Effector memory CD4-positive, alpha-beta T cell (primary cell): ENCODE results near the gene TFDP2.
"Not testable (repeated sequence)": the region's sequence is repeated elsewhere in the genome, so short reads cannot be mapped to it uniquely, and the experiment has no call there.

Experiments
- DNase-seq, 3 donors: peaks; one replicate each; pipeline ENCODE4 v3.0.0-alpha.2; 2020
- H3K27ac ChIP-seq: 2 replicates; pipeline ENCODE4 v1.7.0; 2013; ENCODE audit warnings: mild to moderate bottlenecking, low read length, moderate library complexity; ENCODE audit not compliant: insufficient read depth, poor library complexity, severe bottlenecking
- H3K27me3 ChIP-seq: replicated peaks from 2 replicates; pipeline ENCODE4 v1.7.0; 2013; ENCODE audit warnings: mild to moderate bottlenecking, low read length; ENCODE audit not compliant: insufficient read depth, control insufficient read depth, poor library complexity, severe bottlenecking
- H3K36me3 ChIP-seq: 2 replicates; pipeline ENCODE4 v1.7.0; 2013; ENCODE audit warnings: mild to moderate bottlenecking, low read length, moderate library complexity; ENCODE audit not compliant: control insufficient read depth, insufficient read depth
- H3K4me1 ChIP-seq: 2 replicates; pipeline ENCODE4 v1.7.0; 2013; ENCODE audit warnings: low read length, mild to moderate bottlenecking; ENCODE audit not compliant: control insufficient read depth, insufficient read depth, poor library complexity, severe bottlenecking
- H3K4me3 ChIP-seq: 2 replicates; pipeline ENCODE4 v1.7.0; 2013; ENCODE audit warnings: low read length, low read depth, mild to moderate bottlenecking; ENCODE audit not compliant: insufficient read depth, poor library complexity, severe bottlenecking
- H3K9me3 ChIP-seq: 2 replicates; pipeline ENCODE4 v1.7.0; 2013; ENCODE audit warnings: mild to moderate bottlenecking, low read length, moderate library complexity; ENCODE audit not compliant: control insufficient read depth

The TFDP2 gene

DNA sequence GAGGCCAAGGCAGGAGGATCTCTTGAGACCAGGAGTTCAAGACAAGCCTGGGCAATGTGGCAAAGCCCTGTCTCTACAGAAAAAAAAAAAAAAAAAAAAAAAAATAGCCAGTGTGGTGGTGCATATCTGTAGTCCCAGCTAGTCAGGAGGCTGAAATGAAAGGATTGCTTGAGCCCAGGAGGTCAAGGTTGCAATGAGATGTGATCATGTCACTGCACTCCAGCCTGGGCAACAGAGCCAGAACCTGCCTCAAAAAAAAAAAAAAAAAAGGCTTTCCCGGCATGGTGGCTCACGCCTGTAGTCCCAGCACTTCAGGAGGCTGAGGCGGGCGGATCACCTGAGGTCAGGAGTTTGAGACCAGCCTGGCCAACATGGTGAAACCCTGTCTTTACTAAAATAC, 73.7 kb downstream of the TFDP2 start:
- H3K9me3 ChIP-seq, DNase-seq, H3K4me3 ChIP-seq: not testable (repeated sequence)

DNA sequence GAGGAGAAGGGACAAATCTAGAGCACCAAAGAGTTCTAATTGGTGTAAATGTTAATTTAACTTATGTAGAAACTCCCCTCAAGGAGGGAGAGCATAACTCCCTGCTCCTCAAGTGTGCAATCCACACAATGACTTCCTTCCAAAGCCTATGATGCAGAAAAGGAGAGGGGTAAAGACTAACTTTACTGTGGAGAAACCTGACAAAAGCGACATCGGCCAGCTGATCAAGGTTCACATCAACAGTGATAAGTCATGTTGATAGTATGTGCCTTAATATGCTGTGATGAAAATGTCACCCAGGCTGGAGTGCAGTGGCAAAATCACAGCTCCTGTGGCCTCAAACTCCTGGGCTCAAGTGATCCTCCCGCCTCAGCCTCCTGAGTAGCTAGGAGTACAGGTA, 76.5 kb downstream of the TFDP2 start:
- Histone ChIP-seq H3K27me3 (no peaks in the 10 kb centered on the region), H3K4me1 (no peaks in the 10 kb centered on the region), H3K9me3 (no peaks in the 10 kb centered on the region), H3K27ac (no peak overlapping the region), H3K4me3 (no peak overlapping the region), H3K36me3 (no peaks in the 10 kb centered on the region)
- DNase-seq: no peak

More for the DNA sequence above, 73.7 kb downstream of the TFDP2 start:
- H3K36me3 ChIP-seq, H3K27me3 ChIP-seq, H3K4me1 ChIP-seq, H3K27ac ChIP-seq: not testable (repeated sequence)

DNA sequence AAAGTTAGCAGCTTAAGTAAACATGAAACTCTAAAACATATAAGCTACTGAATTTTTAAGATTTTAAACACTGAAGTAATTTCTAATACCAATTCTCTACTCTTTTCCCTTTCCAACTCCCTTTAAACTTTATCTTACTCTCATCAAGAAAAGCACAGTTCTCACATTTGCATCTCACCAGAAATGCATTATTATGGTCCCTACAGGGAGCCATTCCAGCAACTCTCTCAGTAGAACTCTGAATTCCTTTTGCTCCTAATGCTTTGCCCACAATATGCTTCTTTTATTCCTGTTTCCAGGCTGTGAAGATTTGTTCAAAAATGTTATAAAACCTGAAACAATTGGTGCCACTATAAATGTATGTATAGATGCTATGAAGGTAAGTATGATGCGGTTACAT, 83.4 kb downstream of the TFDP2 start:
- H3K4me3 ChIP-seq: no peak overlapping the region
- DNase-seq: no peak

DNA sequence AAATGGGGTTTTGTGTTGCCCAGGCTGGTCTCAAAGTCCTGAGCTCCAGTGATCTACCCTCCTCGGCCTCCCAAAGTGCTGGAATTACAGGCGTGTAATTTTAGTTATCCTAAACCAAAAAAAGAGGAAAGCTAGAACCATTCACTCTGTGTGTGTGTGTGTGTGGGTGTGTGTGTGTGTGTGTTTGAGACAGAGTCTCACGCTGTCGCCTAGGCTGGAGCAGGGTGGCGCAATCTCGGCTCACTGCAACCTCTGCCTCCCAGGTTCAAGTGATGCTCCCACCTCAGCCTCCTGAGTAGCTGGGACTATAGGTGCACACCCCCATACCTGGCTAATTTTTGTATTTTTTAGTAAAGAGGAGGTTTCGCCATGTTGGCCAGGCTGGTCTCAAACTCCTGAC, 84.0 kb downstream of the TFDP2 start:
- no peaks in the 10 kb centered on the region for H3K9me3 ChIP-seq
- no peaks in the 10 kb centered on the region for H3K27me3 ChIP-seq
- H3K36me3 ChIP-seq: no peaks in the 10 kb centered on the region
- H3K4me3 ChIP-seq: no peak overlapping the region
- H3K4me1 ChIP-seq: no peaks in the 10 kb centered on the region
- DNase-seq: no peak
- H3K27ac ChIP-seq: no peak overlapping the region

More for the DNA sequence above, 83.4 kb downstream of the TFDP2 start:
- Histone ChIP-seq H3K4me1 (no peaks in the 10 kb centered on the region), H3K36me3 (no peaks in the 10 kb centered on the region), H3K27me3 (no peaks in the 10 kb centered on the region), H3K9me3 (no peaks in the 10 kb centered on the region), H3K27ac (no peak overlapping the region)

DNA sequence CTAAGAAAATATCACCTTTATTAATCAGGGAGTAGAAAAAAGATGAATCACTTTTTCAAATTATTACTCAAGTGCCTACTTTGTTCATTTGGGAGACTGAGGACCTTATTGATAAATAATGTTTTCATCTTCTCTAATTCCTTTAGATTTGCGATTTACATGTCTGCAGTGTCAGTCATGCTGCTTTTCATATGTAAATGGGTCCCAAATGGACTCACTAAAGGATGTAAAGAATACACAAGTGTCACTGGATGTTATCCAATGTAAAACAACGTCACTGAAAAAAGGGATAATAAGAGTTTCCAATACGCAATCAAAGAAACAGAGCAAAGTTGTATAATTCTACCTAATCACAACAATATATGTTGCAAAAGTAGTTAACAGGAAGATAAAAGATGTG, 84.9 kb downstream of the TFDP2 start:
- Histone ChIP-seq H3K36me3 (no peaks in the 10 kb centered on the region), H3K27ac (no peak overlapping the region), H3K4me3 (no peak overlapping the region), H3K27me3 (no peaks in the 10 kb centered on the region), H3K9me3 (no peaks in the 10 kb centered on the region), H3K4me1 (no peaks in the 10 kb centered on the region)
- DNase-seq: no peak

DNA sequence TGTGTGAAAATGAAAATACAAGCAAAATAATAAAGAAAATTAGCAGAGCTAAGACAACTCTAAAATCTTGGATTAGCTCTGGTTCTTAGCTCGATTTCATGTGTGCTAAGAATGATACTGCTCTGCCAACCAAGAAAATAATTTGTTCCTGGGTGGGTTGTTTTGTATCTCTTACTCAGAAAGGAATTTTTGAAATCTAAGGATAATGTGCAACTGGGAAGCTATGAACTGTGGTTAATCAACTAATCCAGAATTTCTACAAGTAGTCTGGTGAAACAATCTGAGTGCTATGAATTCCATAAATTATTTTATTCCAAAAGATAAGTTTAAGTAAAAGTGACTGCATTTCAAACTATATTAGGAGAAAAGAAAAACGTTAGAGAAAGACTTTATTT, 92.0 kb downstream of the TFDP2 start:
- no peak overlapping the region for H3K27ac ChIP-seq
- H3K27me3 ChIP-seq: no peaks in the 10 kb centered on the region
- no peaks in the 10 kb centered on the region for H3K9me3 ChIP-seq
- H3K4me3 ChIP-seq: no peak overlapping the region
- H3K36me3 ChIP-seq: no peaks in the 10 kb centered on the region
- H3K4me1 ChIP-seq: no peaks in the 10 kb centered on the region
- DNase-seq: no peak

DNA sequence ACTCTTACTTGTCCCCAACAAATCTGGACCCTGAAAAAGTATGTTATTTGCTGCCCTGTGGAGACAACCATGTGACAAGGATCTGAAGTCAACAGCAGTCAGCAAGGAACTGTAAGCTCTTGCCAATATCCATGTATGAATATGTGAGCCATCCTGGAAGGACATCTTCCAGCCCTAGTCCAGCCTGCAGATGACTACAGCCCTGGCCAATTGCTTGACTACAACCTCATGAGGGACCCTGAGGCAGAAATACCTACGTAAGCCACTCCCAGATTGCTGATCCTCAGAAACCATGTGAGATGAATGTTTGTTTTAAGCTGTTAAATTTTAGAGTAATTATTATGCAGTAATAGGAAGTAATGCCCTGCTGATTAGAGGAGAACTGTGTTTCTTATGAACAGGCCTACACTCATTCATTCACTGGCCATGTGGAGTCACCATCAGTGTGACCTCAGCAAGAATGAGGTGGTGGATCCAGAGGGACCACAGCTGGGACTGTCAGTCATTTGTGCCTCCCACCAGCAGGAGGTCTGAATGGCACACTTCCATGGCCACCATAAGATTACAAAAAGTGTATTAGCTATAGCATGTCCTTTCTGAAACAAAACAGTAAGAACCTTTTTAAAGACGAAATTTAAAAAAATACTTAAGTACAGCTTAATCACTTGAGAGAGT, 92.6 kb downstream of the TFDP2 start:
- Histone ChIP-seq H3K4me3 (no peak overlapping the region), H3K27me3 (no peaks in the 10 kb centered on the region), H3K4me1 (no peaks in the 10 kb centered on the region), H3K27ac (no peak overlapping the region), H3K36me3 (no peaks in the 10 kb centered on the region), H3K9me3 (no peaks in the 10 kb centered on the region)
- DNase-seq: no peak

DNA sequence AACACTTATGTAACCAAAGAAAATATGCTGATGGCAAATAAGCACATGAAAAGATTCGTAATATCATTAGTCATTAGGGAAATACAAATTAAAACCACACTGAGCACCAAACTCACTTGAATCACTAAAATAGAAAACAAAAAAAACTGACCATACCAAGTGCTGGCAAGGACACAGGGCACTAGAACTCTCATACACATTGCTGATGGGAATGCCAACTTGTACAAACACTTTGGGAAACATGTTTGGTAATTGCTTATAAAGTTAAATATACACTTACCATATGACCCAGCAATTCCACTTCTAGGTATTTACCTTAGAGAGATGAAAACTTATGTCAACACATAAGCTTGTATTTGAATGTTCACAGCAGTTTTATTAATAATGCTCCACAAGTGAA, 95.5 kb downstream of the TFDP2 start:
- H3K36me3 ChIP-seq: no peaks in the 10 kb centered on the region
- H3K4me1 ChIP-seq: no peaks in the 10 kb centered on the region
- H3K27ac ChIP-seq: no peak overlapping the region
- DNase-seq: no peak
- H3K9me3 ChIP-seq: no peaks in the 10 kb centered on the region
- no peak overlapping the region for H3K4me3 ChIP-seq
- H3K27me3 ChIP-seq: no peaks in the 10 kb centered on the region

DNA sequence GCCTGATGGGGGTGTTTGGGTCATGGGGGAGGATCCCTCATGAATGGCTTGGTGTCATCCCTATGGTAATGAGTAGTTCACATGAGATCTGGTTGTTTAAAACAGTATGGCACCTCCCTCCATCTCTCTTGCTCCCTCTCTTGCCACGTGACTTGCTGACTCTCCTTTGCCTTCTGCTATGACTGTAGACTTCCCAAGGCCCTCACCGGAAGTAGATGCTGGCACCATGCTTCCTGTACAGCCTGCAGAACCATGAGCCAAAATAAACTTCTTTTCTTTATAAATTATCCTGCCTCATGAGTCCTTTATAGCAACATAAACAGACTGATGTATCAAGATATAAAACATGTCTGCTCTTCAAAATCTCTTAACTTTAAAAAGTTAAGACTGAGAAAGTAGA, 96.1 kb downstream of the TFDP2 start:
- Histone ChIP-seq H3K27ac (no peak overlapping the region), H3K4me3 (no peak overlapping the region), H3K27me3 (no peaks in the 10 kb centered on the region), H3K4me1 (no peaks in the 10 kb centered on the region), H3K9me3 (no peaks in the 10 kb centered on the region), H3K36me3 (no peaks in the 10 kb centered on the region)
- no peak for DNase-seq

DNA sequence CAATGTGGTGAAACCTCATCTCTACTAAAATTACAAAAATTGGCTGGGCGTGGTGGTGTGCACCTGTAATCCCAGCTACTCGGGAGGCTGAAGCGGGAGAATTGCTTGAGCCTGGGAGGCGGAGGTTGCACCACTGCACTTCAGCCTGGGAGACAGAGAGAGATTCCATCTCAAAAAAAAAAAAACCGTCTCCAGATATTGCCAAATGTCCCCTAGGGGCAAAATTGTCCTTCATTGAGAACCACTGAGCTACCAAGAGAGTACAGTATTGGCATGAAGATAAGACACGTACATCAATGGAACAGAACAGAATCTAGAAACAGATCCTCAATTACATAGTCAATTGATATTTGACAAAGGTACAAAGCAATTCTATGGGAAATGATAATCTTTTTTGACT, 98.0 kb downstream of the TFDP2 start:
- H3K4me3 ChIP-seq: no peak overlapping the region
- no peaks in the 10 kb centered on the region for H3K27me3 ChIP-seq
- no peaks in the 10 kb centered on the region for H3K4me1 ChIP-seq
- no peak for DNase-seq
- H3K9me3 ChIP-seq: no peaks in the 10 kb centered on the region
- H3K36me3 ChIP-seq: no peaks in the 10 kb centered on the region
- no peak overlapping the region for H3K27ac ChIP-seq
